HUES6 (cell line): ENCODE data around the gene TMEM256.

Source experiments
- H3K27ac ChIP-seq: 2 replicates; pipeline ENCODE4 v1.7.0; 2013; ENCODE audit warnings: low read depth, mild to moderate bottlenecking, low read length, inconsistent platforms
- H3K27me3 ChIP-seq: 2 replicates; pipeline ENCODE4 v1.6.1; 2013; ENCODE audit warnings: low read length; ENCODE audit not compliant: control insufficient read depth, insufficient read depth
- H3K36me3 ChIP-seq: 2 replicates; pipeline ENCODE4 v1.6.1; 2013; ENCODE audit warnings: low read length; ENCODE audit not compliant: control insufficient read depth, insufficient read depth
- H3K4me1 ChIP-seq: 2 replicates; pipeline ENCODE4 v1.6.1; 2013; ENCODE audit warnings: low read length; ENCODE audit not compliant: control insufficient read depth, insufficient read depth
- H3K4me3 ChIP-seq: 2 replicates; pipeline ENCODE4 v1.5.1; 2013; ENCODE audit warnings: low read depth, low read length
- H3K9ac ChIP-seq: one replicate; pipeline ENCODE4 v1.6.1; 2013; ENCODE audit warnings: mild to moderate bottlenecking, low read length
- H3K9me3 ChIP-seq: 2 replicates; pipeline ENCODE4 v1.6.1; 2013; ENCODE audit warnings: low read depth, low read length; ENCODE audit not compliant: control insufficient read depth, insufficient read depth

Gene TMEM256

GRCh38 chr17:7428557-7428956 lies 24.7 kb upstream of the TMEM256 start, which contains the start of gene SPEM3:
Gene SPEM3, plus strand, starts transcription at chr17:7428857. Its CDS starts 46 bp downstream, at chr17:7428903.
- no peaks in the 10 kb centered on the region for H3K9me3 ChIP-seq
- no peak within 1 kb of the TSS for H3K9ac ChIP-seq
- no peak within 1 kb of the TSS for H3K4me3 ChIP-seq
- peaks cover 2% of the 10 kb centered on the region; the same call in 1 of the 2 replicates for H3K27me3 ChIP-seq
- H3K36me3 ChIP-seq: no peaks in the 10 kb centered on the region
- no peaks in the 10 kb centered on the region for H3K4me1 ChIP-seq
- H3K27ac ChIP-seq: no peak within 1 kb of the TSS

- H3K27ac ChIP-seq: no peak overlapping the region
- no peaks in the 10 kb centered on the region for H3K36me3 ChIP-seq
- H3K4me3 ChIP-seq: no peak overlapping the region
- H3K9ac ChIP-seq: no peak overlapping the region
- H3K9me3 ChIP-seq: no peaks in the 10 kb centered on the region
- H3K4me1 ChIP-seq: no peaks in the 10 kb centered on the region
- peaks cover 2% of the 10 kb centered on the region; the same call in 1 of the 2 replicates for H3K27me3 ChIP-seq
These were observed 23.7 kb upstream of the TMEM256 start for GRCh38 chr17:7427549-7427948.

- Histone ChIP-seq H3K4me1 (no peaks in the 10 kb centered on the region), H3K9me3 (no peaks in the 10 kb centered on the region), H3K36me3 (no peaks in the 10 kb centered on the region), H3K9ac (no peak overlapping the region), H3K4me3 (no peak overlapping the region), H3K27ac (no peak overlapping the region), H3K27me3 (peaks cover 2% of the 10 kb centered on the region; the same call in 1 of the 2 replicates)
These were observed 23.1 kb upstream of the TMEM256 start for GRCh38 chr17:7426896-7427489.

- no peaks in the 10 kb centered on the region for H3K36me3 ChIP-seq
- H3K9me3 ChIP-seq: no peaks in the 10 kb centered on the region
- H3K4me3 ChIP-seq: no peak overlapping the region
- no peaks in the 10 kb centered on the region for H3K4me1 ChIP-seq
- H3K27me3 ChIP-seq: peaks cover 2% of the 10 kb centered on the region; the same call in 1 of the 2 replicates
- no peak overlapping the region for H3K27ac ChIP-seq
- H3K9ac ChIP-seq: no peak overlapping the region
These were observed 22.4 kb upstream of the TMEM256 start for GRCh38 chr17:7426203-7426863.

GRCh38 chr17:7425756-7426155 lies 21.9 kb upstream of the TMEM256 start:
- Histone ChIP-seq H3K36me3 (no peaks in the 10 kb centered on the region), H3K27ac (no peak overlapping the region), H3K27me3 (peaks cover 2% of the 10 kb centered on the region; the same call in 1 of the 2 replicates), H3K9ac (no peak overlapping the region), H3K9me3 (no peaks in the 10 kb centered on the region), H3K4me3 (no peak overlapping the region), H3K4me1 (no peaks in the 10 kb centered on the region)

DNA sequence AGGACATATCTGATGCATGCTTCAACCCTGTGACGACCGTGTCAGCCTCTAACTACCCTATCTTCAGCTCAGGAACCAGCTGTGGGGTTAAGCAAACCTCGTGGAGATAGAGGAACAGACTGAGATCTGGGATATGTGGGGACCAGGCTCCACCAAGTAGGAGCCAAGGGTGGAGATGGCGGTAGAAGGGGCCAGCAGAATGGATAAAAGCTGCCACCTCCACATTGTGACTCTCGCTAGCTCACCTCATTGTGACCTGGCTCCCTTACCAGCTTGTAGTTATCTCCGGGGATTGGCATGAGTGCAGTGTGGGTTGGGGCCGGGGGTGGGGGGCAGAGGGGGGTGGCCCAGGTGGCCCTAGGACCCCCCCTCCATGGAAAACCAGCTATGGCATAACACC lies 21.4 kb upstream of the TMEM256 start, which contains the start of gene SPEM2:
Gene SPEM2 (plus strand): TSS at position 301 of the 400 bp plus-strand sequence. CDS start 73 bp downstream, at position 374.
- no peak within 1 kb of the TSS for H3K4me3 ChIP-seq
- no peaks in the 10 kb centered on the region for H3K36me3 ChIP-seq
- H3K4me1 ChIP-seq: peaks cover 1% of the 10 kb centered on the region; the same call in 1 of the 2 replicates
- no peaks in the 10 kb centered on the region for H3K9me3 ChIP-seq
- peaks cover 2% of the 10 kb centered on the region; the same call in 1 of the 2 replicates for H3K27me3 ChIP-seq
- no peak within 1 kb of the TSS for H3K9ac ChIP-seq
- H3K27ac ChIP-seq: no peak within 1 kb of the TSS

DNA sequence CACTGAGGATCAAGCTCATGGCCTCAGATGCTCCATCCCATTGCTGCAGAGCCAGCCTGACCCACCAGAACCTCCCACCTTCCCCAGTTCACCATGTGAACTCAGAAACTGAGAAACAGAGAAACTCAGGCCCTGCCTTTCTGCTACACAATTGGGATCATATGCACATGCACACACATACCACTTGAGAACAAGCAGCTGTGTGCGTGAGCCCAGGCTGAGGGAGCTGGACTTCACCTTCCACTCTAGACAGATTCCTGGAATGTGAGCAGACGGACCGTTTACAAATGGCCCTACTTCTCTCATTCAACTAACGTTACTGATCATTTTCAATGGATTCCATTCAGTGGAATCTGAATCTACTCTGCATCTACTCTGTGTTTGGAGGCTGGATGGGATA lies 19.8 kb upstream of the TMEM256 start:
- Histone ChIP-seq H3K9ac (no peak overlapping the region), H3K36me3 (no peaks in the 10 kb centered on the region), H3K27me3 (no peaks in the 10 kb centered on the region), H3K9me3 (no peaks in the 10 kb centered on the region), H3K4me3 (no peak overlapping the region), H3K27ac (no peak overlapping the region), H3K4me1 (peaks cover 6% of the 10 kb centered on the region; the same call in 1 of the 2 replicates)

GRCh38 chr17:7421186-7421585 lies 17.3 kb upstream of the TMEM256 start:
- no peak overlapping the region for H3K27ac ChIP-seq
- no peak overlapping the region for H3K4me3 ChIP-seq
- no peak overlapping the region for H3K9ac ChIP-seq
- H3K27me3 ChIP-seq: no peaks in the 10 kb centered on the region
- peaks cover 6% of the 10 kb centered on the region; the same call in 1 of the 2 replicates for H3K4me1 ChIP-seq
- H3K36me3 ChIP-seq: peaks cover 16% of the 10 kb centered on the region
- no peaks in the 10 kb centered on the region for H3K9me3 ChIP-seq

- Histone ChIP-seq H3K36me3 (peaks cover 28% of the 10 kb centered on the region), H3K4me3 (no peak within 1 kb of the TSS), H3K27me3 (no peaks in the 10 kb centered on the region), H3K9me3 (no peaks in the 10 kb centered on the region), H3K4me1 (peaks cover 6% of the 10 kb centered on the region; the same call in 1 of the 2 replicates), H3K9ac (peak within 1 kb of the TSS; percentile 30), H3K27ac (no peak within 1 kb of the TSS)
These were observed 16.1 kb upstream of the TMEM256 start, which contains the start of gene SPEM1 for GRCh38 chr17:7419819-7420610. Gene SPEM1, plus strand, starts transcription at chr17:7420324. Its CDS starts 61 bp downstream, at chr17:7420385.

DNA sequence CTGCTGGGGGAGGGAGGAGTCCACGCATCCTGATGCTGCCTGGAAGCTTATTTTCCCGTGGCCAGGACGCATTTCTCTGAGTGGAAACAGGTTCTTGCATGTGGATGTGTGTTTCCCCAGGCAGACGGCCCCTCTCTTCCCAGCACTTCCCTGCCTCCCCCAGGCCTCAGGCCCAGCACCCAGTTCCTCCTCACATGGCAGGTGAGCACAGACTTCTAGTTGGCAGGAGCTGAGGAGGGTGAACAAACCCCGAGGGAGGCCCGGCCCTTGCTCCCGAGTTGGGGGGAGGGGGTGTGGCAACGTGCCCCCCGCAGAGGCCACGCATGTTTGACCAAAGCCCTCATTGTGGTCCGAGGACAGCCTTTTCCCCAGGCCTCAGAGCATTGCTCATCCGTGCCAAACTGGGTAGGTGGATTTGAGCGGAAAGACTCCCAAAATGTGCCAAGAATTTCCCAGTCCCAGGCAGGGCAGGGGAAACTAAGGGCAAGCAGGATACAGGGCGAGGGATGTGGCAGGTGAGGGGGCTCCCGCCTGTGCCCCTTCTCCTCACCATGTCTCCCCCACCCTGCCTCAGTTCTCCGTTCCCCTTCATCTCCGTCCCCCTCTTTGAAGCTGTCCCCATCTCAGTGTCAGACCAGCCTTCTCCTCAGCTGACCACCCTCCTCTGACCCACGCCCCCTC lies 14.7 kb upstream of the TMEM256 start:
- Histone ChIP-seq H3K36me3 (peaks cover 33% of the 10 kb centered on the region), H3K4me1 (peaks cover 6% of the 10 kb centered on the region; the same call in 1 of the 2 replicates), H3K27me3 (no peaks in the 10 kb centered on the region), H3K9ac (no peak overlapping the region), H3K4me3 (no peak overlapping the region), H3K27ac (no peak overlapping the region), H3K9me3 (no peaks in the 10 kb centered on the region)
